Liver (tissue), 9 donors: ENCODE measurements around the gene TIPRL. TPM values are rescaled to one million over a fixed set of nuclear protein-coding genes. Genes with fewer than 3 reads are reported as not detected.

Experiments
- DNase-seq: peaks from one replicate; pipeline ENCODE4 v3.0.0-alpha.2; 2017; ENCODE audit warnings: low spot score
- H3K27ac ChIP-seq, 2 donors: one replicate each; pipeline ENCODE4 v1.7.0; 2013; ENCODE audit warnings: inconsistent platforms in 2 of 2, low read length in 2 of 2, control low read depth in 1 of 2, low read depth in 1 of 2, mild to moderate bottlenecking in 1 of 2
- H3K27me3 ChIP-seq, 4 donors: one replicate each; pipeline versions ENCODE4 v1.6.1 to v1.7.0; 2013; ENCODE audit warnings: low read length in 3 of 4, inconsistent platforms in 1 of 4, mild to moderate bottlenecking in 1 of 4, moderate library complexity in 1 of 4; ENCODE audit not compliant: control insufficient read depth in 4 of 4, insufficient read depth in 4 of 4
- H3K36me3 ChIP-seq, 4 donors: one replicate each; pipeline versions ENCODE4 v1.6.1 to v1.7.0; 2013; ENCODE audit warnings: low read length in 3 of 4, mild to moderate bottlenecking in 3 of 4, low read depth in 1 of 4, moderate library complexity in 1 of 4; ENCODE audit not compliant: control insufficient read depth in 4 of 4, insufficient read depth in 3 of 4
- H3K4me1 ChIP-seq, 4 donors: one replicate each; pipeline versions ENCODE4 v1.6.1 to v1.7.0; 2013; ENCODE audit warnings: low read length in 3 of 4, mild to moderate bottlenecking in 3 of 4, moderate library complexity in 1 of 4; ENCODE audit not compliant: control insufficient read depth in 4 of 4, insufficient read depth in 4 of 4
- H3K4me3 ChIP-seq, 3 donors: one replicate each; pipeline versions ENCODE4 v1.6.1 to v1.7.0; 2013; ENCODE audit warnings: low read length in 3 of 3, control low read depth in 1 of 3, low read depth in 1 of 3, mild to moderate bottlenecking in 1 of 3
- H3K9ac ChIP-seq, 2 donors: one replicate each; pipeline ENCODE4 v1.7.0; 2013; ENCODE audit warnings: low read length in 2 of 2, mild to moderate bottlenecking in 2 of 2, moderate library complexity in 2 of 2, control low read depth in 1 of 2, low read depth in 1 of 2
- H3K9me3 ChIP-seq, 4 donors: one replicate each; pipeline versions ENCODE4 v1.6.1 to v1.7.0; 2013; ENCODE audit warnings: low read length in 3 of 4; ENCODE audit not compliant: control insufficient read depth in 4 of 4
- EGR1 ChIP-seq, 2 donors: IDR thresholded peaks; 2 replicates each; pipeline ENCODE4 v1.6.1; 2016 to 2018; ENCODE audit warnings: antibody characterized with exemption in 2 of 2, low read depth in 2 of 2
- FOXA1 ChIP-seq: IDR thresholded peaks from 2 replicates; pipeline ENCODE4 v1.6.1; 2016; ENCODE audit warnings: antibody characterized with exemption
- FOXA2 ChIP-seq: IDR thresholded peaks from 2 replicates; pipeline ENCODE4 v1.6.1; 2016; ENCODE audit warnings: antibody characterized with exemption
- GABPA ChIP-seq, 2 donors: IDR thresholded peaks in 1 of 2; conservative IDR thresholded peaks in 1 of 2; 2 replicates each; pipeline ENCODE4 v1.6.1; 2016; ENCODE audit warnings: antibody characterized with exemption in 2 of 2, mild to moderate bottlenecking in 1 of 2, moderate library complexity in 1 of 2
- HNF4A ChIP-seq, 2 donors: conservative IDR thresholded peaks; 2 replicates each; pipeline ENCODE4 v1.6.1; 2016; ENCODE audit warnings: antibody characterized with exemption in 2 of 2, mild to moderate bottlenecking in 2 of 2
- HNF4G ChIP-seq: IDR thresholded peaks from 2 replicates; pipeline ENCODE4 v1.6.1; 2016; ENCODE audit warnings: antibody characterized with exemption
- JUND ChIP-seq, 2 donors: IDR thresholded peaks; 2 replicates each; pipeline ENCODE4 v1.6.1; 2016; ENCODE audit warnings: antibody characterized with exemption in 2 of 2
- NR2F2 ChIP-seq: IDR thresholded peaks from 2 replicates; pipeline ENCODE4 v1.6.1; 2016; ENCODE audit warnings: antibody characterized with exemption
- RAD21 ChIP-seq, 2 donors: IDR thresholded peaks; 2 replicates each; pipeline ENCODE4 v1.6.1; 2016; ENCODE audit warnings: antibody characterized with exemption in 2 of 2, mild to moderate bottlenecking in 2 of 2
- RXRA ChIP-seq, 2 donors: IDR thresholded peaks; 2 replicates each; pipeline ENCODE4 v1.6.1; 2017 to 2018; ENCODE audit warnings: antibody characterized with exemption in 2 of 2, mild to moderate bottlenecking in 1 of 2
- SP1 ChIP-seq: IDR thresholded peaks from 2 replicates; pipeline ENCODE4 v1.6.1; 2018; ENCODE audit warnings: antibody characterized with exemption, mild to moderate bottlenecking
- TAF1 ChIP-seq: conservative IDR thresholded peaks from 2 replicates; pipeline ENCODE4 v1.6.1; 2016; ENCODE audit warnings: antibody characterized with exemption, mild to moderate bottlenecking
- YY1 ChIP-seq: IDR thresholded peaks from 2 replicates; pipeline ENCODE4 v1.6.1; 2016; ENCODE audit warnings: antibody characterized with exemption, mild to moderate bottlenecking
- WGBS: extraction: QIAGEN DNeasy Blood & Tissue Kit; methylation state at CpG from one replicate; pipeline ENCODE4 v1.1.7; 2013; 5-methylcytosine and 5-hydroxymethylcytosine counted together
- polyA plus RNA-seq, 2 donors: library from polyadenylated mRNA; stranded (reverse) in 1 of 2; unstranded in 1 of 2; fragments of 200-250 nt in 1 of 2; fragments of >200 nt in 1 of 2; fragmentation: Nextera tagmentation in 1 of 2; extraction: Ambion mirVana in 1 of 2; gene quantifications; one replicate each; pipeline versions ENCODE4 v1.2.1 to v1.2.3, GENCODE V29; 2013 to 2015
- total RNA-seq, 2 donors: library from RNA; depleted of rRNA; stranded (reverse); fragments of >200 nt; gene quantifications; one replicate each; pipeline ENCODE4 v1.2.3, GENCODE V29; 2014
- TF ChIP-seq, protein P1 (sequence below): IDR thresholded peaks from 2 replicates; pipeline ENCODE4 v1.6.1; 2016; ENCODE audit warnings: antibody characterized with exemption
- TF ChIP-seq, protein P2 (sequence below): IDR thresholded peaks from 2 replicates; pipeline ENCODE4 v1.6.1; 2016; ENCODE audit warnings: antibody characterized with exemption
- TF ChIP-seq, protein P3 (sequence below): IDR thresholded peaks from 2 replicates; pipeline ENCODE4 v1.6.1; 2016; ENCODE audit warnings: antibody characterized with exemption, mild to moderate bottlenecking
- TF ChIP-seq, protein P4 (sequence below): fragments of 150-350 bp; IDR thresholded peaks from 2 replicates; pipeline ENCODE4 v1.5.1; 2017; ENCODE audit warnings: improper control_type of control experiment, low read depth, low read length; ENCODE audit not compliant: missing input control
- donor health status: healthy.
- donor health status: healthy.
- donor health status: healthy.
- donor health status: healthy.
- donor health status: healthy.

Gene TIPRL
- total and polyA plus RNA-seq, 4 donors: 11.2 to 20.0 (median 13.0) TPM

DNA sequence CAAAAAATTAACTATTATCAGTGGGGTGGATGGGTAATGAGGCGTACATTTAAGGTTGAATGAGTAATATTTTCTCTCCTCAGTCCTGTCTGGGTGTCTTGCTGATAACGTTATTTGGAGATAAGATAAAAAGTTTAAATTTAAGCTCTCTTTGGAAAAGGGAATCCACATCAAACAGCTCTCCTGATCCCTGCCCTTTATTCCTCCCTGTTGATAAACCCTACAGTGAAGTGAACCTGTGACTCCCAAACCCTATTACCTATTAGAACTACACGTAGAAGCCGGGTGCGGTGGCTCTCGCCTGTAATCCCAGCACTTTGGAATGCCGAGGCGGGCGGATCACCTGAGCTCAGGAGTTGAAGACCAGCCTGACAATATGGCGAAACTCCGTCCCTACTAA is 32.1 kb upstream of the TIPRL start:
- TF ChIP-seq EGR1 (IDR thresholded peaks at IDR 0.05; ENCODE audit: low read depth in 2 of 2) (no peak), JUND (IDR thresholded peaks at IDR 0.05) (no peak)
- TF ChIP-seq, protein P1, sequence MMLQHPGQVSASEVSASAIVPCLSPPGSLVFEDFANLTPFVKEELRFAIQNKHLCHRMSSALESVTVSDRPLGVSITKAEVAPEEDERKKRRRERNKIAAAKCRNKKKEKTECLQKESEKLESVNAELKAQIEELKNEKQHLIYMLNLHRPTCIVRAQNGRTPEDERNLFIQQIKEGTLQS: no peak
- Histone ChIP-seq H3K27ac (no peak overlapping the region), H3K4me3 (no peak overlapping the region), H3K9ac (no peak overlapping the region), H3K9me3 (no peaks in the 10 kb centered on the region), H3K36me3 (no peaks in the 10 kb centered on the region), H3K4me1 (no peaks in the 10 kb centered on the region), H3K27me3 (no peaks in the 10 kb centered on the region)
- DNase-seq: no peak
- 71% methylated on average over 11 of the region's 11 CpGs for WGBS

DNA sequence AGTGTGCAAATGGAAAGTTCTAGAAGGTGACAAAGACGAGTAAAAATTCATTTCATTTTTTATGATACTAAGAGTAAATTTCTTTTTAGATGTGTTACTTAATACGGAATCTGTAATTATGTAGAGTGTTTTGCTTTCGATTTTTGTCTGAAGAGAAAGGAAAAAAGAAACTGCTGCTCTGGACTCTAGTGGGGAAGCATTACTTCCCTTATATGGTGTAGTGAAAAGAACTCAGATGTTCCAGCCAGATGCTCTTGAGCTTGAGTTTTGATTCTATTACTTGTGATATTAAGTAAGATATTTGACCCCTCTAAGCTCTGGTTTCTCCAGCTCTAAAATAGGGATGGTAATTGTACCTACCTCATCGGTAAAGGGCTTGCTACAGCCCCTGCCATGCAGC is 29.8 kb upstream of the TIPRL start:
- TF ChIP-seq FOXA1 (no peak), HNF4A (conservative IDR thresholded peaks at IDR 0.05) (no peak), SP1 (no peak), GABPA (IDR thresholded peaks at IDR 0.05 in 1 of 2, conservative IDR thresholded peaks at IDR 0.05 in 1 of 2) (no peak), FOXA2 (no peak)
- H3K27ac ChIP-seq: no peak overlapping the region
- H3K4me1 ChIP-seq: no peaks in the 10 kb centered on the region
- no peaks in the 10 kb centered on the region for H3K9me3 ChIP-seq
- H3K36me3 ChIP-seq: no peaks in the 10 kb centered on the region
- 79% methylated on average over 4 of the region's 4 CpGs for WGBS
- no peak overlapping the region for H3K9ac ChIP-seq
- no peak for DNase-seq
- H3K27me3 ChIP-seq: no peaks in the 10 kb centered on the region
- H3K4me3 ChIP-seq: no peak overlapping the region

DNA sequence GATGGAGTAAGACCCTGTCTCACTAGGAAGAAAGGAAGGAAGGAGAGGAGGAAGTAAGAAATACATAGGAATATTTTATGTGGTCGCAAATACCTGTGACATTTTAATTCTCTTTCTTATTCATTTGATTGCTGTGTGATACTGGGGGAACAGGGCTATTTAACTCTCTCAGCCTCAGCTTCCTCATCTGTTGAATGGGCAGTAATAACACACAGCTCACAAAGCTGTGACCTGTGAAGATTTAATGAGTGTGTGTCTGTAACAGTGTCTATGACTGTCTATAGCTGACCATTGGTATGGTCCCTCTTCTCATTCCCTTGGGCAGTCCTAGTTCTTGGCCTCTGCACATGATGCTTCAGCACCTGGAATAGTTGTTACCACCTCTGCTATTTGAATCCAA is 28.5 kb upstream of the TIPRL start:
- no peaks in the 10 kb centered on the region for H3K4me1 ChIP-seq
- no peaks in the 10 kb centered on the region for H3K36me3 ChIP-seq
- no peak for DNase-seq
- TF ChIP-seq, protein P2, sequence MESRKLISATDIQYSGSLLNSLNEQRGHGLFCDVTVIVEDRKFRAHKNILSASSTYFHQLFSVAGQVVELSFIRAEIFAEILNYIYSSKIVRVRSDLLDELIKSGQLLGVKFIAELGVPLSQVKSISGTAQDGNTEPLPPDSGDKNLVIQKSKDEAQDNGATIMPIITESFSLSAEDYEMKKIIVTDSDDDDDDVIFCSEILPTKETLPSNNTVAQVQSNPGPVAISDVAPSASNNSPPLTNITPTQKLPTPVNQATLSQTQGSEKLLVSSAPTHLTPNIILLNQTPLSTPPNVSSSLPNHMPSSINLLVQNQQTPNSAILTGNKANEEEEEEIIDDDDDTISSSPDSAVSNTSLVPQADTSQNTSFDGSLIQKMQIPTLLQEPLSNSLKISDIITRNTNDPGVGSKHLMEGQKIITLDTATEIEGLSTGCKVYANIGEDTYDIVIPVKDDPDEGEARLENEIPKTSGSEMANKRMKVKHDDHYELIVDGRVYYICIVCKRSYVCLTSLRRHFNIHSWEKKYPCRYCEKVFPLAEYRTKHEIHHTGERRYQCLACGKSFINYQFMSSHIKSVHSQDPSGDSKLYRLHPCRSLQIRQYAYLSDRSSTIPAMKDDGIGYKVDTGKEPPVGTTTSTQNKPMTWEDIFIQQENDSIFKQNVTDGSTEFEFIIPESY: no peak
- TF ChIP-seq JUND (IDR thresholded peaks at IDR 0.05) (no peak), FOXA2 (no peak), RAD21 (IDR thresholded peaks at IDR 0.05) (no peak), EGR1 (IDR thresholded peaks at IDR 0.05; ENCODE audit: low read depth in 2 of 2) (no peak), TAF1 (no peak), NR2F2 (no peak), HNF4G (no peak), GABPA (IDR thresholded peaks at IDR 0.05 in 1 of 2, conservative IDR thresholded peaks at IDR 0.05 in 1 of 2) (no peak), FOXA1 (no peak), YY1 (no peak), RXRA (IDR thresholded peaks at IDR 0.05) (no peak), SP1 (no peak)
- TF ChIP-seq, protein P3, sequence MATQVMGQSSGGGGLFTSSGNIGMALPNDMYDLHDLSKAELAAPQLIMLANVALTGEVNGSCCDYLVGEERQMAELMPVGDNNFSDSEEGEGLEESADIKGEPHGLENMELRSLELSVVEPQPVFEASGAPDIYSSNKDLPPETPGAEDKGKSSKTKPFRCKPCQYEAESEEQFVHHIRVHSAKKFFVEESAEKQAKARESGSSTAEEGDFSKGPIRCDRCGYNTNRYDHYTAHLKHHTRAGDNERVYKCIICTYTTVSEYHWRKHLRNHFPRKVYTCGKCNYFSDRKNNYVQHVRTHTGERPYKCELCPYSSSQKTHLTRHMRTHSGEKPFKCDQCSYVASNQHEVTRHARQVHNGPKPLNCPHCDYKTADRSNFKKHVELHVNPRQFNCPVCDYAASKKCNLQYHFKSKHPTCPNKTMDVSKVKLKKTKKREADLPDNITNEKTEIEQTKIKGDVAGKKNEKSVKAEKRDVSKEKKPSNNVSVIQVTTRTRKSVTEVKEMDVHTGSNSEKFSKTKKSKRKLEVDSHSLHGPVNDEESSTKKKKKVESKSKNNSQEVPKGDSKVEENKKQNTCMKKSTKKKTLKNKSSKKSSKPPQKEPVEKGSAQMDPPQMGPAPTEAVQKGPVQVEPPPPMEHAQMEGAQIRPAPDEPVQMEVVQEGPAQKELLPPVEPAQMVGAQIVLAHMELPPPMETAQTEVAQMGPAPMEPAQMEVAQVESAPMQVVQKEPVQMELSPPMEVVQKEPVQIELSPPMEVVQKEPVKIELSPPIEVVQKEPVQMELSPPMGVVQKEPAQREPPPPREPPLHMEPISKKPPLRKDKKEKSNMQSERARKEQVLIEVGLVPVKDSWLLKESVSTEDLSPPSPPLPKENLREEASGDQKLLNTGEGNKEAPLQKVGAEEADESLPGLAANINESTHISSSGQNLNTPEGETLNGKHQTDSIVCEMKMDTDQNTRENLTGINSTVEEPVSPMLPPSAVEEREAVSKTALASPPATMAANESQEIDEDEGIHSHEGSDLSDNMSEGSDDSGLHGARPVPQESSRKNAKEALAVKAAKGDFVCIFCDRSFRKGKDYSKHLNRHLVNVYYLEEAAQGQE: no peak
- TF ChIP-seq, protein P1: no peak
- TF ChIP-seq, protein P4, sequence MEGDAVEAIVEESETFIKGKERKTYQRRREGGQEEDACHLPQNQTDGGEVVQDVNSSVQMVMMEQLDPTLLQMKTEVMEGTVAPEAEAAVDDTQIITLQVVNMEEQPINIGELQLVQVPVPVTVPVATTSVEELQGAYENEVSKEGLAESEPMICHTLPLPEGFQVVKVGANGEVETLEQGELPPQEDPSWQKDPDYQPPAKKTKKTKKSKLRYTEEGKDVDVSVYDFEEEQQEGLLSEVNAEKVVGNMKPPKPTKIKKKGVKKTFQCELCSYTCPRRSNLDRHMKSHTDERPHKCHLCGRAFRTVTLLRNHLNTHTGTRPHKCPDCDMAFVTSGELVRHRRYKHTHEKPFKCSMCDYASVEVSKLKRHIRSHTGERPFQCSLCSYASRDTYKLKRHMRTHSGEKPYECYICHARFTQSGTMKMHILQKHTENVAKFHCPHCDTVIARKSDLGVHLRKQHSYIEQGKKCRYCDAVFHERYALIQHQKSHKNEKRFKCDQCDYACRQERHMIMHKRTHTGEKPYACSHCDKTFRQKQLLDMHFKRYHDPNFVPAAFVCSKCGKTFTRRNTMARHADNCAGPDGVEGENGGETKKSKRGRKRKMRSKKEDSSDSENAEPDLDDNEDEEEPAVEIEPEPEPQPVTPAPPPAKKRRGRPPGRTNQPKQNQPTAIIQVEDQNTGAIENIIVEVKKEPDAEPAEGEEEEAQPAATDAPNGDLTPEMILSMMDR: no peak
- H3K4me3 ChIP-seq: no peak overlapping the region
- no peak overlapping the region for H3K9ac ChIP-seq
- 98% methylated on average over 1 of the region's 1 CpG for WGBS
- H3K27me3 ChIP-seq: no peaks in the 10 kb centered on the region
- no peak overlapping the region for H3K27ac ChIP-seq
- no peaks in the 10 kb centered on the region for H3K9me3 ChIP-seq
